ENCODE measurements around the gene ARAP2. TPM values are rescaled to one million over a fixed set of nuclear protein-coding genes. Genes with fewer than 3 reads are reported as not detected.

The ARAP2 gene
- polyA plus RNA-seq, 1 donor (not counting 4 experiments of a cell fraction or from before 2014, with no cell fraction given): 9.3 TPM

DNA sequence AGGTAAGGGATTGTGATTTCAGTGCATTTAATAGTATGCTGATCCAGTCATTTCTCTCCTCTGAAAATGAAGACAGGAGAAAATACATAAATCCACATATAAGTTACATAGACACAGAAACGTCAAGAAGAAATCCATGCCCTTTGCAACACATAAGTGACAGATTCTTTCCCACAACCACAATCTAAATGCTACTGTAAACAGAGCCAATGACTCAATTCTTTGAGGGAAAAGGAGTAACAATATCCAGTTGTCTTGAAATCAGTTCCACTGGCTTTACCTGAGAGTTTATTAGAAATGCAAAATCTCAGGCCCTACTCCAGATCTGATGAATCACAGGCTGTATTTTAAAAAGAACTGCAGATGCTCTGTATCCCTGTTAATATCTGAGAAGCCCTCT is 66.4 kb downstream of the ARAP2 start:
- dilution Hi-C loops (cut with MboI; ENCODE audit: extremely low pct_ligation_motif_present, low sequenced_read_pairs): no loop called here
- Histone ChIP-seq H3K36me3 (ENCODE audit: control insufficient read depth in 2 of 2, extremely low read depth in 1 of 2, insufficient read depth in 2 of 2, low read length in 2 of 2) (peaks cover 0 to 6% of the 10 kb centered on the region in 2 experiments), H3K4me1 (ENCODE audit: control insufficient read depth, extremely low read depth, insufficient read depth, low read length) (no peaks in the 10 kb centered on the region), H3K27ac (ENCODE audit: control insufficient read depth, insufficient read depth, low read length) (no peak overlapping the region), H2AFZ (ENCODE audit: control insufficient read depth, low read length) (no peak overlapping the region), H3K9ac (ENCODE audit: control insufficient read depth, extremely low read depth, insufficient read depth, low read length) (no peak overlapping the region), H4K20me1 (ENCODE audit: control insufficient read depth, extremely low read depth, insufficient read depth, low read length) (no peaks in the 10 kb centered on the region), H3K27me3 (ENCODE audit: control insufficient read depth, extremely low read depth, insufficient read depth, low read length) (no peaks in the 10 kb centered on the region), H3K9me1 (ENCODE audit: control insufficient read depth, extremely low read depth, insufficient read depth, low read length) (no peaks in the 10 kb centered on the region), H3K4me2 (ENCODE audit: control insufficient read depth, extremely low read depth, insufficient read depth, low read depth, low read length) (no peak overlapping the region), H3K79me2 (ENCODE audit: control insufficient read depth, insufficient read depth, low read length) (no peaks in the 10 kb centered on the region), H3K9me3 (ENCODE audit: control insufficient read depth, low read depth, low read length) (no peaks in the 10 kb centered on the region), H3K4me3 (ENCODE audit: control insufficient read depth in 2 of 3, extremely low read depth in 1 of 3, insufficient read depth in 2 of 3, low read depth in 1 of 3, low read length in 3 of 3) (no peak overlapping the region)
- no peak for FAIRE-seq
- DNase-seq (ENCODE audit: low read depth, low spot score): no peak
- TF ChIP-seq, protein P1, sequence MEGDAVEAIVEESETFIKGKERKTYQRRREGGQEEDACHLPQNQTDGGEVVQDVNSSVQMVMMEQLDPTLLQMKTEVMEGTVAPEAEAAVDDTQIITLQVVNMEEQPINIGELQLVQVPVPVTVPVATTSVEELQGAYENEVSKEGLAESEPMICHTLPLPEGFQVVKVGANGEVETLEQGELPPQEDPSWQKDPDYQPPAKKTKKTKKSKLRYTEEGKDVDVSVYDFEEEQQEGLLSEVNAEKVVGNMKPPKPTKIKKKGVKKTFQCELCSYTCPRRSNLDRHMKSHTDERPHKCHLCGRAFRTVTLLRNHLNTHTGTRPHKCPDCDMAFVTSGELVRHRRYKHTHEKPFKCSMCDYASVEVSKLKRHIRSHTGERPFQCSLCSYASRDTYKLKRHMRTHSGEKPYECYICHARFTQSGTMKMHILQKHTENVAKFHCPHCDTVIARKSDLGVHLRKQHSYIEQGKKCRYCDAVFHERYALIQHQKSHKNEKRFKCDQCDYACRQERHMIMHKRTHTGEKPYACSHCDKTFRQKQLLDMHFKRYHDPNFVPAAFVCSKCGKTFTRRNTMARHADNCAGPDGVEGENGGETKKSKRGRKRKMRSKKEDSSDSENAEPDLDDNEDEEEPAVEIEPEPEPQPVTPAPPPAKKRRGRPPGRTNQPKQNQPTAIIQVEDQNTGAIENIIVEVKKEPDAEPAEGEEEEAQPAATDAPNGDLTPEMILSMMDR (optimal IDR thresholded peaks at IDR 0.05 in 1 of 3, IDR thresholded peaks at IDR 0.05 in 1 of 3, conservative IDR thresholded peaks at IDR 0.05 in 1 of 3; ENCODE audit: extremely low read depth in 1 of 3, insufficient read depth in 2 of 3, low read length in 3 of 3): no peak
- no peak for TF ChIP-seq EZH2 (IDR thresholded peaks at IDR 0.05; ENCODE audit: low read length)

- Histone ChIP-seq H4K20me1 (ENCODE audit: control insufficient read depth, extremely low read depth, insufficient read depth, low read length) (no peaks in the 10 kb centered on the region), H3K4me1 (ENCODE audit: control insufficient read depth, extremely low read depth, insufficient read depth, low read length) (no peaks in the 10 kb centered on the region), H3K4me2 (ENCODE audit: control insufficient read depth, extremely low read depth, insufficient read depth, low read depth, low read length) (no peak overlapping the region), H3K4me3 (ENCODE audit: control insufficient read depth in 2 of 3, extremely low read depth in 1 of 3, insufficient read depth in 2 of 3, low read depth in 1 of 3, low read length in 3 of 3) (no peak overlapping the region), H2AFZ (ENCODE audit: control insufficient read depth, low read length) (no peak overlapping the region), H3K79me2 (ENCODE audit: control insufficient read depth, insufficient read depth, low read length) (no peaks in the 10 kb centered on the region), H3K27me3 (ENCODE audit: control insufficient read depth, extremely low read depth, insufficient read depth, low read length) (no peaks in the 10 kb centered on the region), H3K27ac (ENCODE audit: control insufficient read depth, insufficient read depth, low read length) (no peak overlapping the region), H3K9me1 (ENCODE audit: control insufficient read depth, extremely low read depth, insufficient read depth, low read length) (no peaks in the 10 kb centered on the region), H3K9me3 (ENCODE audit: control insufficient read depth, low read depth, low read length) (no peaks in the 10 kb centered on the region), H3K9ac (ENCODE audit: control insufficient read depth, extremely low read depth, insufficient read depth, low read length) (no peak overlapping the region), H3K36me3 (ENCODE audit: control insufficient read depth in 2 of 2, extremely low read depth in 1 of 2, insufficient read depth in 2 of 2, low read length in 2 of 2) (peaks cover 0 to 4% of the 10 kb centered on the region in 2 experiments)
- TF ChIP-seq, protein P1 (optimal IDR thresholded peaks at IDR 0.05 in 1 of 3, IDR thresholded peaks at IDR 0.05 in 1 of 3, conservative IDR thresholded peaks at IDR 0.05 in 1 of 3; ENCODE audit: extremely low read depth in 1 of 3, insufficient read depth in 2 of 3, low read length in 3 of 3): no peak
- no peak for TF ChIP-seq EZH2 (IDR thresholded peaks at IDR 0.05; ENCODE audit: low read length)
- dilution Hi-C loops (cut with MboI; ENCODE audit: extremely low pct_ligation_motif_present, low sequenced_read_pairs): no loop called here
- FAIRE-seq: no peak
- no peak for DNase-seq (ENCODE audit: low read depth, low spot score)
Measured at GRCh38 chr4:36174570-36174969, 69.7 kb downstream of the ARAP2 start.

Measured in keratinocyte (primary cell).